ENCODE data around the gene PAK4. TPM values are rescaled to one million over a fixed set of nuclear protein-coding genes. Genes with fewer than 3 reads are reported as not detected.
A peak's percentile ranks its signal among the peaks of the same experiment; 100 is the strongest.
"Not testable (repeated sequence)": the region's sequence is repeated elsewhere in the genome, so short reads cannot be mapped to it uniquely, and the experiment has no call there.

The PAK4 gene
- total RNA-seq, 2 experiments from 2014 or later = 14.6 to 18.4 TPM

DNA sequence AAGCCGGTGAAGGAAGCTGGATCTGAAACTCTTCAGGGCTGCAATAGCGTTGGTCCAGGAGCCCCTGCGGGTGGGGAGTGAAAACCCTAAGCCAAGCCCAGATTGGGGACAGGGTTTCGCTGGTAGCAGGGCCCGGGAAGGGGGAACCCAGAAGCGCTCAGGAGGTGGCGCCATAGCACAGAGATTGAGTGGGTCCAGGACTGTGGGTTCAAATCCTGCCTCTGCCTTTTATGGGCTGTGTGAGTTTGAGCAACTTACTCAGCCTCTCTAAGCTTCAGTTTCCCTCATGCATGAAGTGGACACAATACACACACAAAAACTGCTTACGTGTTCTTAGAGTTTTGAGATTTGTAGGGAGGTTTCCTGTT, 86.8 kb downstream of the PAK4 start:
- no peaks in the 10 kb centered on the region for H3K9me3 Mint-ChIP-seq (ENCODE audit: low read depth)
- DNase-seq = peak; percentile 75
- no peak overlapping the region for H3K27ac Mint-ChIP-seq
- H3K4me1 Mint-ChIP-seq = no peaks in the 10 kb centered on the region
- peaks cover 7% of the 10 kb centered on the region for H3K27me3 Mint-ChIP-seq
- CTCF ChIA-PET = interaction anchor here (0.7 to 4.8 kb wide), 7 partner anchors 19 to 294 kb away, joined by 3 to 40 read pairs (median 3); no protein-coding TSS in a partner anchor
- no peaks in the 10 kb centered on the region for H3K36me3 Mint-ChIP-seq
- no peak overlapping the region for H3K4me3 Mint-ChIP-seq
- peak; percentile 92 for ATAC-seq

DNA sequence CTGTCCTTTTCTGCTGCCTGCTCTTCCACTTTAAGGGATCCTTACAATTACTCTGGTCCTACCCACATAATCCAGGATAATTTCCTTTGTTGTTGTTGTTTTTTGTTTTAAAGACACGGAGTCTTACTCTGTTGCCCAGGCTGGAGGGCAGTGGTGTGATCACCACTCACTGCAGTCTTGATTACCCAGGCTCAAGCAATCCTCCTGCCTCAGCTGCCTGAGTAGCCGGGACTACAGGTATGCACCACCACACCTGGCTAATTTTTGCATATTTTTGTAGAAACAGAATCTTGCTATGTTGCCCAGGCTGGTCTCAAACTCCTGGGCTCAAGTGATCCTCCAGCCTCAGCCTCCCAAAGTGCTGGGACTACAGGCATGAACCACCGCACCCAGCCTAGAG, 89.7 kb downstream of the PAK4 start:
- H3K4me3 Mint-ChIP-seq; H3K27ac Mint-ChIP-seq; H3K36me3 Mint-ChIP-seq; H3K4me1 Mint-ChIP-seq; DNase-seq; ATAC-seq; H3K9me3 Mint-ChIP-seq (ENCODE audit: low read depth): not testable (repeated sequence)
- CTCF ChIA-PET = interaction anchor here (4.8 kb wide), 1 partner anchor 112 kb away, joined by 40 read pairs; no protein-coding TSS in a partner anchor
- H3K27me3 Mint-ChIP-seq = peaks cover 15% of the 10 kb centered on the region

DNA sequence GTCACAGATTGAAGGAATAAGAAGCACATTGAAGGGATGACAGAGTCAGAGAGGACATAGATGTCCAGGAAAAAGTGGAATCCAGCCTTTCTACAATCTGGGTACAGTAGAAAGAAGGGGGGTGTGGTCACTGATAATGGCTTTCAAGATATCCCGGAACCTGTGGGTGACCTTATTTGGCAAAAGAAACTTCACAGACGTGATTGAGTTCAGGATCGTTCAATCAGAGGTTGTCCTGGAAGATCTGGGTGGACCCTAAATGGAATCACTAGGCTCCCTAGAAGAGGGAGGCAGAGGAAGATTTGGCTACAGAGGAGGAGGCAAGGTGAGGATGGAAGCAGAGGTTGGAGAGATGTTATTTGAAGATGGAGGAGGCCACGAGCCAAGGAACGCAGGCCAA, 91.5 kb downstream of the PAK4 start:
- peaks cover 2% of the 10 kb centered on the region for H3K4me1 Mint-ChIP-seq
- CTCF ChIA-PET = interaction anchor here (0.6 to 1.9 kb wide), 4 partner anchors 11 to 130 kb away, joined by 3 to 7 read pairs (median 4); no protein-coding TSS in a partner anchor
- DNase-seq = no peak
- no peak for ATAC-seq
- no peaks in the 10 kb centered on the region for H3K9me3 Mint-ChIP-seq (ENCODE audit: low read depth)
- H3K4me3 Mint-ChIP-seq = no peak overlapping the region
- peaks cover 19% of the 10 kb centered on the region for H3K27me3 Mint-ChIP-seq
- H3K27ac Mint-ChIP-seq = no peak overlapping the region
- no peaks in the 10 kb centered on the region for H3K36me3 Mint-ChIP-seq

DNA sequence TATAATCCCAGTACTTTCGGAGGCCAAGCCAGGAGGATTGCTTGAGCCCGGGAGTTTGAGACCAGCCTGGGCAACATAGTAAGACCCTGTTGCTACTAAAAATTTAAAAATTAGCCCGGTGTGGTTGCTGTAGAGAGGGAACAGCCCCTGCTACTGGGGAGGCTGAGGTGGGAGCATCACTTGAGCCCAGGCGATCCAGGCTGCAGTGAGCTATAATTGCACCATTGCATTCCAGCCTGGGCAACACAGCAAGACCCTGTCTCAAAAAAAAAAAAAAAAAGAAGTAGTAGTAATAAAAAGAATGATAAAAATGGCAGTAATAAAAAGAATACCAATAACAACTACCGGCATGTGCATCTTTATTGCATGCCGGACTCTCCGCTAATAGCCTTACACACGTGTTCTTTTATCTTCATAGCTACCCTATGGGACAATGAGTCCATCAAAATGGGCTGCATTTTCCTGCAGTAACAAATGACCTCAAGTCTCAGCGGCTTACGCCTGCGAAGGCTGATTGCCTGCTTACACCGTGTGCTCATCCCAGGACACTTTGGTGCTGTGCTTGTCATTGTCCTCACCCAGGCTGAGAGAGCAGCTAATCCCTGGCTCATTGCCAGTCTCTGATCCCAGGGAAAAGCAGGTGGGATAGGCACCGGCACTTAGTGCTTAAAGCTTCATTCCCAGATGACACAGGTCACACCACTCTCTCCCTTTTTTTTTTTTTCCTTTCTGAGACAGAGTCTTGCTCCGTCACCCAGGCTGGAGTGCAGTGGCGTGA, 92.8 kb downstream of the PAK4 start:
- no peak for DNase-seq
- no peaks in the 10 kb centered on the region for H3K36me3 Mint-ChIP-seq
- CTCF ChIA-PET = interaction anchor here (1.1 to 1.9 kb wide), 3 partner anchors 105 to 116 kb away, joined by 3 to 7 read pairs (median 4); no protein-coding TSS in a partner anchor
- H3K27me3 Mint-ChIP-seq = peaks cover 21% of the 10 kb centered on the region
- no peak overlapping the region for H3K27ac Mint-ChIP-seq
- H3K9me3 Mint-ChIP-seq (ENCODE audit: low read depth) = no peaks in the 10 kb centered on the region
- H3K4me3 Mint-ChIP-seq = no peak overlapping the region
- ATAC-seq = no peak
- H3K4me1 Mint-ChIP-seq = peaks cover 2% of the 10 kb centered on the region

DNA sequence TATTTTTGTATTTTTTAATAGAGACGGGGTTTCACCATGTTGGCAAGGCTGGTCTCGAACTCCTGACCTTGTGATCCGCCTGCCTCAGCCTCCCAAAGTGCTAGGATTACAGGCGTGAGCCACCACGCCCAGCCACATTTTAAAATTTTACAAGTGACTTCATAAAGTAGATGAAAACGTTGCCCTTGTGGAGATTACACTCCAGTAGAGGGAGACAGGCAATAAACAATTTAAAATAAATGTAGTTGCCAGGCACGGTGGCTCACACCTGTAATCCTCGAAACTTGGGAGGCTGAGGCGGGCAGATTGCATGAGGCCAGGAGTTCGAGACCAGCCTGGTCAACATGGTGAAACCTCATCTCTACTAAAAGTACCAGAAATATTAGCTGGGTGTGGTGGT, 93.5 kb downstream of the PAK4 start:
- H3K27ac Mint-ChIP-seq; H3K36me3 Mint-ChIP-seq; ATAC-seq; DNase-seq; H3K4me3 Mint-ChIP-seq; H3K9me3 Mint-ChIP-seq (ENCODE audit: low read depth); H3K4me1 Mint-ChIP-seq: not testable (repeated sequence)
- peaks cover 23% of the 10 kb centered on the region for H3K27me3 Mint-ChIP-seq
- CTCF ChIA-PET = interaction anchor here (1.1 to 1.9 kb wide), 3 partner anchors 104 to 115 kb away, joined by 3 to 7 read pairs (median 4); no protein-coding TSS in a partner anchor

DNA sequence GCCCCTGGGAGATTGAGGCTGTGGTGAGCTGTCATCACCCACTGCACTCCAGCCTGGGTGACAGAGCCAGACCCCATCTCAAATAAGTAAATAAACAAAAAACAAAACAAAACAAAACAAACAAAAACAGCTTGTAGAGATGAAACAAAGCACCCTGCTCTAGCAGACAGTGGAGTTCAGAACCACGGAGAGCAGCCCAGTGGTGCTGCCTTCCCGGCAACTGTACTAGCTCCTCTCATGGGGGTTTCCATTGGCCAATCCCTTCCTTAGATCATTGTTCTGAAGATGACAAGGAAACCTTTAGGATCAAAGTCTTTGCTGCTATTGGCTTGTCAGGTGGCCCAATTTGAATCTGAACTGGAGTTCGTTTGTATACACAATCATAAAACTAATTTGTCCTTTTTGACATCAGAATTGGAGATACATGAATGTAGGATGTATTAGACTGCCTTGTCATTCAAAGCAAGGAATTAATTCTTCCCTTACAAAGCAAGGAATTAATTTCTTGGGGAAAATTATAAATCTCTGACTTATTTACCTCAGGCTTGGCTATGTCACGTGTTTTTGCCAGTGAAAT, 98.2 kb downstream of the PAK4 start:
- CTCF ChIA-PET = interaction anchor here (0.7 to 0.9 kb wide), 2 partner anchors 38 to 731 kb away, joined by 3 to 4 read pairs; no protein-coding TSS in a partner anchor
- DNase-seq (peak; percentile 58), ATAC-seq (peak; percentile 36)
- Mint-ChIP-seq H3K9me3 (ENCODE audit: low read depth) (no peaks in the 10 kb centered on the region), H3K4me1 (no peaks in the 10 kb centered on the region), H3K27ac (no peak overlapping the region), H3K4me3 (no peak overlapping the region), H3K27me3 (peaks cover 35% of the 10 kb centered on the region), H3K36me3 (no peaks in the 10 kb centered on the region)

DNA sequence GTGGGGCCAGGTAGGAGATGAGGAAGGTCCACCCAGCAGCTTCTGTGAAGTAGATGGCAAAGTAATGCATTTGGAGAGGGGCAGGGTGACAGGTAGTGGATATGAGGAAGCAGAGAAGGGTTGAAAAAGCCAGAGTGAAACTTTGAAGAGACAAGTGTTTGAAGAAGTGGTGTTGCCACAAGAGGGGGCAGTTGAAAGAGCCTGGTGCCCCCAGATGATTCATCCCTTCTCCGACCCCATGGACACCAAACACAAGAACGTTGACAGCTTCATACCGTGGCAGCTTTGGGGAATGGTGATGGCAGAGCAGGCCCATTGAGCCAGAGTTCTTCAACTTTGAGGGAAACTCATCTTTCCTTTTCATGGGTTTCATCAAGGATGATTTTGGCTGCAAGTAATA, 99.3 kb downstream of the PAK4 start:
- no peak overlapping the region for H3K4me3 Mint-ChIP-seq
- ATAC-seq = no peak
- H3K4me1 Mint-ChIP-seq = no peaks in the 10 kb centered on the region
- peaks cover 31% of the 10 kb centered on the region for H3K27me3 Mint-ChIP-seq
- DNase-seq = no peak
- H3K36me3 Mint-ChIP-seq = no peaks in the 10 kb centered on the region
- CTCF ChIA-PET = interaction anchor here (1.2 kb wide), 1 partner anchor 103 kb away, joined by 3 read pairs; no protein-coding TSS in a partner anchor
- no peaks in the 10 kb centered on the region for H3K9me3 Mint-ChIP-seq (ENCODE audit: low read depth)
- no peak overlapping the region for H3K27ac Mint-ChIP-seq

Other genes starting within 250 kb of the PAK4 start
- gene RINL, start 247.5 kb upstream of the PAK4 start, total RNA-seq = 10 to 100 TPM; 80.1 to 81.0 TPM
- gene SIRT2, start 226.2 kb upstream of the PAK4 start, total RNA-seq = 10 to 100 TPM; 47.1 to 47.8 TPM
- gene NFKBIB, start 225.8 kb upstream of the PAK4 start, total RNA-seq = 10 to 100 TPM; 44.7 to 65.7 TPM
- gene CCER2, start 213.6 kb upstream of the PAK4 start, total RNA-seq = under 1 TPM; 0.49 to 0.85 TPM
- 10 to 100 TPM; 45.7 to 46.4 TPM for gene SARS2, start 195.0 kb upstream of the PAK4 start, total RNA-seq
- gene MRPS12, start 194.8 kb upstream of the PAK4 start, total RNA-seq = 10 to 100 TPM; 62.0 to 73.7 TPM
- under 1 TPM in 1 of 2 experiments, not detected in 1; 0.12 TPM for gene FBXO17, start 150.0 kb upstream of the PAK4 start, total RNA-seq
- under 1 TPM in 1 of 2 experiments, not detected in 1; 0.19 TPM for gene FBXO27, start 93.2 kb upstream of the PAK4 start, total RNA-seq
- not detected for gene ACP7, start 41.4 kb upstream of the PAK4 start, total RNA-seq
- not detected for gene NCCRP1, start 71.2 kb downstream of the PAK4 start, total RNA-seq
- not detected for gene SYCN, start 78.5 kb downstream of the PAK4 start, total RNA-seq
- under 1 TPM in 1 of 2 experiments, not detected in 1; 0.42 TPM for gene IFNL3, start 119.2 kb downstream of the PAK4 start, total RNA-seq
- gene IFNL4, start 123.1 kb downstream of the PAK4 start, total RNA-seq = not detected
- not detected for gene IFNL2, start 142.6 kb downstream of the PAK4 start, total RNA-seq
- under 1 TPM; 0.26 to 0.70 TPM for gene IFNL1, start 170.6 kb downstream of the PAK4 start, total RNA-seq
- 1 to 10 TPM; 4.5 to 8.4 TPM for gene LRFN1, start 195.1 kb downstream of the PAK4 start, total RNA-seq
- 100 to 1,000 TPM; 472 to 473 TPM for gene GMFG, start 210.3 kb downstream of the PAK4 start, total RNA-seq
- 10 to 100 TPM; 45.7 to 58.5 TPM for gene SAMD4B, start 216.6 kb downstream of the PAK4 start, total RNA-seq

Measured in activated CD8-positive, alpha-beta memory T cell treated with anti-CD3 and anti-CD28 coated beads, Interleukin-2, amount 10 ng/mL, durations not matched to agents 7 days and 5 days (primary cell).